Small intestine (tissue), 7 donors: Measurements from ENCODE around the gene HIRA. TPM values are rescaled to one million over a fixed set of nuclear protein-coding genes. Genes with fewer than 3 reads are reported as not detected.

Experiments
- DNase-seq, 2 donors: peaks; one replicate each; pipeline versions ENCODE4 v3.0.0 to v3.0.0-alpha.2; 2013
- FAIRE-seq: peaks from 2 replicates; lab custom pipeline; 2012; peaks lifted over from hg19 to GRCh38; lab: Jason Lieb, UNC
- H3K27ac ChIP-seq, 3 donors: one replicate each; pipeline ENCODE4 v1.5.1; 2013; ENCODE audit warnings: low read length in 2 of 3, mild to moderate bottlenecking in 2 of 3, control low read depth in 1 of 3, inconsistent platforms in 1 of 3, low read depth in 1 of 3, moderate library complexity in 1 of 3
- H3K27me3 ChIP-seq, 3 donors: one replicate each; pipeline ENCODE4 v1.6.1; 2013; ENCODE audit warnings: low read length in 3 of 3, inconsistent platforms in 1 of 3; ENCODE audit not compliant: control insufficient read depth in 3 of 3, insufficient read depth in 3 of 3
- H3K36me3 ChIP-seq, 3 donors: one replicate each; pipeline ENCODE4 v1.6.1; 2013; ENCODE audit warnings: low read length in 3 of 3, inconsistent platforms in 1 of 3, low read depth in 1 of 3, mild to moderate bottlenecking in 1 of 3, moderate library complexity in 1 of 3; ENCODE audit not compliant: control insufficient read depth in 3 of 3, insufficient read depth in 2 of 3
- H3K4me1 ChIP-seq, 3 donors: one replicate each; pipeline ENCODE4 v1.6.1; 2013; ENCODE audit warnings: low read length in 2 of 3, inconsistent platforms in 1 of 3, low read depth in 1 of 3, mild to moderate bottlenecking in 1 of 3, moderate library complexity in 1 of 3; ENCODE audit not compliant: control insufficient read depth in 3 of 3, insufficient read depth in 2 of 3
- H3K4me3 ChIP-seq, 3 donors: one replicate each; pipeline ENCODE4 v1.5.1; 2013; ENCODE audit warnings: low read length in 3 of 3, control low read depth in 1 of 3, inconsistent platforms in 1 of 3, low read depth in 1 of 3, mild to moderate bottlenecking in 1 of 3, moderate library complexity in 1 of 3
- H3K9me3 ChIP-seq, 2 donors: one replicate each; pipeline ENCODE4 v1.6.1; 2013; ENCODE audit warnings: low read depth in 1 of 2, low read length in 1 of 2; ENCODE audit not compliant: control insufficient read depth in 2 of 2, insufficient read depth in 1 of 2
- WGBS, 3 donors: extraction: QIAGEN DNeasy Blood & Tissue Kit; methylation state at CpG; one replicate each; pipeline ENCODE4 v1.1.7; 2013; 5-methylcytosine and 5-hydroxymethylcytosine counted together
- polyA plus RNA-seq, 4 donors: library from polyadenylated mRNA; stranded (reverse) in 3 of 4; unstranded in 1 of 4; fragments of 200-250 nt in 3 of 4; fragments of 120-200 nt in 1 of 4; gene quantifications; one replicate each; pipeline versions ENCODE4 v1.2.1 to v1.2.3, GENCODE V29; 2013
- donor health status: healthy with polysubstance abuse.
- donor health status: control.
- donor health status: control.
- donor health status: Bipolar disorder and iron deficiency.
- donor health status: healthy.

The HIRA gene
- polyA plus RNA-seq, 4 donors = 15.7 to 29.3 (median 21.3) TPM

DNA sequence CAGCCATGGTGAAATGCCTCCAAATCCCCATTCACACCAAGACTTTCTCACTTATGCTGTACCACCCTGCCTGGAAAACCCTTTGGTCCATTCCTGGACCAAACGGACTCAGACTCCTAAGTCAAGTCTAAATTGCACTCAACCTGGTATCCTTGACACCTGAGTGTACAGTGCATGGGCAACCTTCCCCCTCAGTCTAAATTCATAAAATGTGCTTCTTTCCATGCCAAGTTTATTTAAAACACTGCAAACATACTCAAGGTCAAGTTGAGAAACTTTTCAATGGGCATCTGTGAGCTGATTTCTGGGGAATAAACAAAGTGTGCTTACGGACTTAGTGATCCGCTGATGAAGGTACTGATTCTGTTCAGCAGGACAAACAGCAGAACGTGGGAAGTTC, 26.4 kb downstream of the HIRA start:
- Histone ChIP-seq H3K4me3 (no peak overlapping the region), H3K9me3 (no peaks in the 10 kb centered on the region), H3K27ac (no peak overlapping the region), H3K36me3 (peaks cover 7 to 58% (median 21%) of the 10 kb centered on the region in 3 donors), H3K4me1 (no peaks in the 10 kb centered on the region), H3K27me3 (no peaks in the 10 kb centered on the region)
- no peak for DNase-seq
- no peak for FAIRE-seq
- WGBS, 3 donors = 86 to 93% (median 87%) methylated on average over 4 of the region's 4 CpGs

DNA sequence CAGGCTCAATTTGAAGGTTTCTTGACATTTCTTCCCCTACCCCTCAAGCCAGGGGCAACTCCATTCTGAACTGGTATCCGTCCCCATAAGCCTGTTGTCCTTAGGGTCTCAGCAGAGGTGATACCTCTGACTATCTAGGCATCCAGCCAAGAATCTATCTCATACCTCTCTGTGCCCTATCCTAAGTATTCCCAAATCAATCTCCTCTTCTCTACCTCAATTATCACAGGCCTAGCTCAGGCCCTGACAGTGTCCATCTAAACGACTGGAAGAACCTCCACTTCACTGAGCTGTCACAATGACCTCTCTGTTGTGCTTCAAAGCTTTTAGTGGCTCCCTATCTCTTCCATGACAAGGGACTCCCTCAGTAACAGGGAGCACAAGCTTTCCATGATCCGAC, 26.9 kb downstream of the HIRA start:
- FAIRE-seq = no peak
- WGBS, 3 donors = 92 to 98% (median 96%) methylated on average over 3 of the region's 3 CpGs

GRCh38 chr22:19402642-19403191, 28.8 kb downstream of the HIRA start:
- FAIRE-seq (no peak), DNase-seq (no peak)
- H3K4me3 ChIP-seq = no peak overlapping the region
- H3K36me3 ChIP-seq = peaks cover 3 to 50% (median 17%) of the 10 kb centered on the region in 3 donors
- H3K27ac ChIP-seq = no peak overlapping the region
- H3K4me1 ChIP-seq = no peaks in the 10 kb centered on the region
- H3K9me3 ChIP-seq = no peaks in the 10 kb centered on the region
- no peaks in the 10 kb centered on the region for H3K27me3 ChIP-seq
- 96 to 98% (median 98%) methylated on average over 4 of the region's 4 CpGs for whole genome bisulfite sequencing, 3 donors

More for the DNA sequence above, 26.9 kb downstream of the HIRA start:
- no peak for DNase-seq
- no peak overlapping the region for H3K4me3 ChIP-seq
- H3K9me3 ChIP-seq = no peaks in the 10 kb centered on the region
- no peak overlapping the region for H3K27ac ChIP-seq
- no peaks in the 10 kb centered on the region for H3K27me3 ChIP-seq
- H3K4me1 ChIP-seq = no peaks in the 10 kb centered on the region
- peaks cover 3 to 55% (median 21%) of the 10 kb centered on the region in 3 donors for H3K36me3 ChIP-seq

DNA sequence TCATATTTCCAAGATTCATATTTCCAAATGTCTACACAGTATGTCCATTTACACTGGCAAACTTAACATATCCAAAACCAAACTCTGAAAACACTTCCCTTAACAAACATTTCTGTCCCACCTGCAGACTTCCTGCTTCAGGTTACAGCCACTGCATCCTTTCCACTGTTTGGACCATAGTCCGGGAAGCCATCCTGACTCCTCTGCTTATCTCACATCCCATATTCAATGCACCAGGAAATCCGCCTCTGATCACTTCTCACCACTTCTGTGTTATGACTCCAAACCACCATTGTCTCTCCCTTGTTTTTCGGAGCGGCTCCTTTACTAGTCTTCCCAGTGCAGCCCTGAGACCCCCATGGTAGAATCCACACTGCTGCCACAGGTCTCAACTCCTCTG, 30.1 kb downstream of the HIRA start:
- no peak overlapping the region for H3K27ac ChIP-seq
- WGBS, 3 donors = 95 to 99% (median 97%) methylated on average over 4 of the region's 4 CpGs
- FAIRE-seq (no peak), DNase-seq (no peak)
- no peaks in the 10 kb centered on the region for H3K27me3 ChIP-seq
- H3K9me3 ChIP-seq = no peaks in the 10 kb centered on the region
- H3K36me3 ChIP-seq = peaks cover 3 to 54% (median 17%) of the 10 kb centered on the region in 3 donors
- no peak overlapping the region for H3K4me3 ChIP-seq
- H3K4me1 ChIP-seq = no peaks in the 10 kb centered on the region

GRCh38 chr22:19400881-19401280, 30.7 kb downstream of the HIRA start:
- WGBS, 3 donors = 95% methylated on average over 6 of the region's 6 CpGs
- no peak for FAIRE-seq
- peaks cover 3 to 56% (median 16%) of the 10 kb centered on the region in 3 donors for H3K36me3 ChIP-seq

DNA sequence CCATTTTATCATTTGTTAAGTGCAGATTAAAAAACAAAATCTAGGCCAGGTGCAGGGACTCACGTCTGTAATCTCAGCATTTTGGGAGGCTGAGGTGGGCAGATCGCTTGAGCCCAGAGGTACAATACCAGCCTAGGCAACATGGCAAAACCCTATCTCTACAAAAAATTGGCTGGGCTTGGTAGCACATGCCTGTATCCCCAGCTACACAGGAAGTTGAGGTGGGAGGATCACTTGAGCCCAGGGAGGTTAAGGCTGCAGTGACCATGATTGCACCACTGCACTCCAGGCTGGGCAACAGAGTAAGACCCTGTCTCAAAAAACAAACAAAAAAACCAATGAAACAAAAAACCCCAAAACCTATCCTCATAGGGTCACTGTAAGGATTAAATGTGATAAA, 32.9 kb downstream of the HIRA start:
- Histone ChIP-seq H3K4me3 (no peak overlapping the region), H3K27ac (no peak overlapping the region), H3K9me3 (no peaks in the 10 kb centered on the region), H3K36me3 (peaks cover 7 to 62% (median 22%) of the 10 kb centered on the region in 3 donors), H3K4me1 (no peaks in the 10 kb centered on the region), H3K27me3 (no peaks in the 10 kb centered on the region)
- FAIRE-seq = no peak
- no peak for DNase-seq
- 89 to 92% (median 91%) methylated on average over 2 of the region's 2 CpGs for WGBS, 3 donors

More at GRCh38 chr22:19400881-19401280, 30.7 kb downstream of the HIRA start:
- DNase-seq = no peak
- Histone ChIP-seq H3K9me3 (no peaks in the 10 kb centered on the region), H3K27me3 (no peaks in the 10 kb centered on the region), H3K4me3 (no peak overlapping the region), H3K27ac (no peak overlapping the region), H3K4me1 (no peaks in the 10 kb centered on the region)

DNA sequence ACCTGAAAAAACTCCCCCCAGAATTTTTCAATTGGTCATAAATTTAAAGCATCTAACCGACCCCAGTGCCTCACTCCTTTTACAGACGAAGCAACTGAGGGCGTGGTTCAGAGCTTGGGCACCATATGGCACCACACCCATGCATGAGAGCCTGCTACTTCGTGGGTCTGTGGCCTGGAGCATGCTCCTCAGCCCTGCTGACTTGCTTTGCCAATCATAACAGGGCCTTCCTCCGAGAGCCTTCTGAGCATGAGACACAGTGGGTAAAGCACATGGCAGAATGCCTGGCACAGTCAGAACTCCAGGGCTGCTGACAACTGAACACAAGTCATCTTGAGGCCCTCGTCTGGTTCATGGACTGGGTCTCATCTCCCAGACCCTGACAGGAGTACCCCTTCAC, 33.3 kb downstream of the HIRA start:
- Histone ChIP-seq H3K9me3 (no peaks in the 10 kb centered on the region), H3K36me3 (peaks cover 7 to 63% (median 22%) of the 10 kb centered on the region in 3 donors)

GRCh38 chr22:19397734-19398104, 33.8 kb downstream of the HIRA start:
- Histone ChIP-seq H3K4me3 (no peak overlapping the region), H3K9me3 (no peaks in the 10 kb centered on the region), H3K36me3 (peaks cover 10 to 66% (median 22%) of the 10 kb centered on the region in 3 donors), H3K27me3 (no peaks in the 10 kb centered on the region), H3K27ac (no peak overlapping the region), H3K4me1 (no peaks in the 10 kb centered on the region)
- DNase-seq (no peak), FAIRE-seq (no peak)
- 89 to 100% (median 96%) methylated on average over 3 of the region's 3 CpGs for WGBS, 3 donors

More for the DNA sequence above, 33.3 kb downstream of the HIRA start:
- FAIRE-seq = no peak
- no peak overlapping the region for H3K4me3 ChIP-seq
- no peaks in the 10 kb centered on the region for H3K27me3 ChIP-seq
- DNase-seq = no peak
- 67 to 76% (median 70%) methylated on average over 6 of the region's 6 CpGs for WGBS, 3 donors
- no peak overlapping the region for H3K27ac ChIP-seq
- H3K4me1 ChIP-seq = no peaks in the 10 kb centered on the region
